ENCODE results near the gene BDH1. TPM values are rescaled to one million over a fixed set of nuclear protein-coding genes. Genes with fewer than 3 reads are reported as not detected.

BDH1 gene
- total RNA-seq, 1 experiment from 2014 or later = 38.6 TPM

DNA sequence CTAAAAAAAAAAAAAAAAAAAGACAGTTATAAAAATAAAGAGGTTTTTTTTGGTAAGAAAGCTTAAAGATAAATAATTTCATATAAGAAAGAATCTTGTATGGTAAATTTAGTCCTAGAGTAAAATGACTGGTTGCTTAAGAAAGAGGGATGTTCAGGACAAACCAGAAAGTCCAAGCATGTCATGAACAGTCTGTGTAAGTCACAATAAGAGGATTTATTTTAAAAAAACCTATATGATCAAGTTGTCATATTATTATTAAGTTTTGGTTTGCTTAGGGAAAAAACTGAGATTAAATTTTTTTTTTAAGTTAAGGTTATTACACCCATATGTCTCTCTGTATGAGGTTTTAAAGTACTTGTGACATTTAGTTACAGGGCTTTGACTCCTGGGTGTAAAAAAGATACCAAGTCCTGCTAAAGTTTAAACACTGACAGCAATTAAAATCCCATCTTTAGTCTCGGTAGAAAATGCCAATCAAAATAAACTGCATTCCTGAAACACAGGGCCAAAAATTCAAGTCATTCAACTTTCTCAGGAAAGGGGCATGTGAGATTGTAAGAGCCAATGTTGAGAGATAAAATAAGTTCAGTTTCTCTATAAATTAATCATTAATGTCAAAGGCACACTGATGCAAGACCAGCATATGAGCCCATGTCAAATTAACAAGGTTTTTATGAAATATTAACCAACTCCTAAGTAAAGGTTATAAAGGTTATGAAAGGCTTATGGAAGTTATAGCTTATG, 8.5 kb upstream of the BDH1 start:
- Mint-ChIP-seq H3K9me3 (ENCODE audit: unreplicated experiment) (peaks cover 15% of the 10 kb centered on the region), H3K27ac (ENCODE audit: low read depth, unreplicated experiment) (no peak overlapping the region), H3K36me3 (ENCODE audit: insufficient read depth, unreplicated experiment) (no peaks in the 10 kb centered on the region), H3K27me3 (ENCODE audit: insufficient read depth, unreplicated experiment) (peaks cover 17% of the 10 kb centered on the region), H3K4me1 (ENCODE audit: insufficient read depth, unreplicated experiment) (no peaks in the 10 kb centered on the region), H3K4me3 (ENCODE audit: unreplicated experiment) (no peak overlapping the region)
- TF ChIP-seq, protein P1, sequence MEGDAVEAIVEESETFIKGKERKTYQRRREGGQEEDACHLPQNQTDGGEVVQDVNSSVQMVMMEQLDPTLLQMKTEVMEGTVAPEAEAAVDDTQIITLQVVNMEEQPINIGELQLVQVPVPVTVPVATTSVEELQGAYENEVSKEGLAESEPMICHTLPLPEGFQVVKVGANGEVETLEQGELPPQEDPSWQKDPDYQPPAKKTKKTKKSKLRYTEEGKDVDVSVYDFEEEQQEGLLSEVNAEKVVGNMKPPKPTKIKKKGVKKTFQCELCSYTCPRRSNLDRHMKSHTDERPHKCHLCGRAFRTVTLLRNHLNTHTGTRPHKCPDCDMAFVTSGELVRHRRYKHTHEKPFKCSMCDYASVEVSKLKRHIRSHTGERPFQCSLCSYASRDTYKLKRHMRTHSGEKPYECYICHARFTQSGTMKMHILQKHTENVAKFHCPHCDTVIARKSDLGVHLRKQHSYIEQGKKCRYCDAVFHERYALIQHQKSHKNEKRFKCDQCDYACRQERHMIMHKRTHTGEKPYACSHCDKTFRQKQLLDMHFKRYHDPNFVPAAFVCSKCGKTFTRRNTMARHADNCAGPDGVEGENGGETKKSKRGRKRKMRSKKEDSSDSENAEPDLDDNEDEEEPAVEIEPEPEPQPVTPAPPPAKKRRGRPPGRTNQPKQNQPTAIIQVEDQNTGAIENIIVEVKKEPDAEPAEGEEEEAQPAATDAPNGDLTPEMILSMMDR (IDR thresholded peaks at IDR 0.05; ENCODE audit: unreplicated experiment) = no peak
- BruUV-seq (replicated peaks) = no TSS peak
- peak; percentile 26 for DNase-seq (ENCODE audit: unreplicated experiment)
- ChIA-PET CTCF (interaction anchor here (0.6 kb wide), 1 partner anchor 561 kb away, joined by 3 read pairs; no protein-coding TSS in a partner anchor), POLR2A (interaction anchor here (1.1 kb wide), 1 partner anchor 28 kb away, joined by 3 read pairs; no protein-coding TSS in a partner anchor)
- intact Hi-C loops (cut with micrococcal nuclease) = no loop called here

DNA sequence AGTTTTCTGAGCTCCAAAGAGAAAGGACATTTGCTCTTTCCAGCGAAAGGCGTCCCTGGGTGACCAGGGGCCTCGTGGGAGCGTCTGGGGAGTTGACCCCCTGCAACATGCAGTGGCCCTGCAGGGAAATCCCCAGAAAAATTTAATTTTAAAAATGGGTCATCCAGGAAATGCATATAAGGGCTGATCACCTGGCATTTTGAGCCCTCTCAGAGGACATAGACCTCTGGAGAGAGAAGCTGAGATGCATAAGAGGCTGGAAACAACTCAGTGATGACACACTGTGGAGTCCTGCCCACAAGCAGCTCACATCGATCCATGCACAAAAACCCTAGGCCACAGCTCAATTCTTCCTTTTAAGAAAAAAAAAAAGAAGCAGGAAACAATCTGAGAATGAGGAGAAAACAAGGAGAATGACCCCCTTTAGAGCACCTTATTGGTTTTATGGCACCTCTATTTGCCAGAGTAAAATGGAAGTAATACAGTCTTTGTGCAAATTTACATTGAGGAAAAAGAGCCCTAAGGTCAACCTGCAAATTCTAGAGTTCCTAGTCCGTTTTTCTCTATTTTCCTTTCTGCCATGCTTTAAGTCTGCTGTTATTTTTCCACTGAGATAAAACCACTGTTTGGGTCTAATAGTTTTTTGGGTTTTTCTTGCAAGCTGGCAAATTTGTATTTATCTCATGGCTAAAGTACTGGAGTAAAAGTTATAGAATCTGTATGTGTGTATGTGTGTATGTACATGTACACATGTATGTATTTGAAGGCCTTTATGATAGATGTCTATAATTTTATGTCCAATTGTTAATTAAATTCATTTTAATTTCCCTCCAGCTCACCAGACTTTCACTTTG, 6.9 kb upstream of the BDH1 start:
- CTCF ChIA-PET = interaction anchor here (0.6 to 1.5 kb wide), 2 partner anchors 37 kb away, joined by 3 to 6 read pairs; no protein-coding TSS in a partner anchor
- intact Hi-C loops (cut with micrococcal nuclease) = no loop called here
- no TSS peak for BruUV-seq (replicated peaks)
- H3K27me3 Mint-ChIP-seq (ENCODE audit: insufficient read depth, unreplicated experiment) = peaks cover 18% of the 10 kb centered on the region
- no peak overlapping the region for H3K27ac Mint-ChIP-seq (ENCODE audit: low read depth, unreplicated experiment)
- no peak for DNase-seq (ENCODE audit: unreplicated experiment)
- peaks cover 15% of the 10 kb centered on the region for H3K9me3 Mint-ChIP-seq (ENCODE audit: unreplicated experiment)
- H3K36me3 Mint-ChIP-seq (ENCODE audit: insufficient read depth, unreplicated experiment) = no peaks in the 10 kb centered on the region
- no peak overlapping the region for H3K4me3 Mint-ChIP-seq (ENCODE audit: unreplicated experiment)
- POLR2A ChIA-PET = no interaction called here
- TF ChIP-seq, protein P1 (IDR thresholded peaks at IDR 0.05; ENCODE audit: unreplicated experiment) = no peak
- no peaks in the 10 kb centered on the region for H3K4me1 Mint-ChIP-seq (ENCODE audit: insufficient read depth, unreplicated experiment)

DNA sequence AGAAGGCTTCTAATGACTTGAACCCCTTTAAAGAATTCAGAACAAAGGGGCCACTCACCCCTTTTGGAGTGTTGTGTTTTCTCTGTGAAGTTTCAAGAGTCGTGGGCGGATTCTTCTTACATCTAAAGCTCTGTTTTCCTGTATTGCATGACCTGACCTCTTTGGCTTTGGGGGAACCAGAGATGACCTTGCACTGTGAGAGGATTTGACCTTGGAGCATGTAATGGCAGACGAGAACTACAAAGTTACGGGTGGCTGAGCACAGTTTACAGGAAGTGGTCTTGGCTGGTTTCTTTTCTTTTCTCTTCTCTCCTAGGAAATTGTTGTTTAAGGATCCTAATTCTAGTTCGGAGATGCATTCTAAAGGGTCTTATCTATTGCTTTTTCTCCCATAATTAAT, 6.2 kb upstream of the BDH1 start:
- no peak overlapping the region for H3K27ac Mint-ChIP-seq (ENCODE audit: low read depth, unreplicated experiment)

More for the DNA sequence above, 6.2 kb upstream of the BDH1 start:
- intact Hi-C loops (cut with micrococcal nuclease) = no loop called here
- BruUV-seq (replicated peaks) = no TSS peak
- Mint-ChIP-seq H3K27me3 (ENCODE audit: insufficient read depth, unreplicated experiment) (peaks cover 25% of the 10 kb centered on the region), H3K36me3 (ENCODE audit: insufficient read depth, unreplicated experiment) (no peaks in the 10 kb centered on the region), H3K4me1 (ENCODE audit: insufficient read depth, unreplicated experiment) (peaks cover 3% of the 10 kb centered on the region), H3K9me3 (ENCODE audit: unreplicated experiment) (peaks cover 15% of the 10 kb centered on the region), H3K4me3 (ENCODE audit: unreplicated experiment) (no peak overlapping the region)
- POLR2A ChIA-PET = no interaction called here
- CTCF ChIA-PET = interaction anchor here (0.6 to 1.5 kb wide), 2 partner anchors 37 to 38 kb away, joined by 3 to 6 read pairs; no protein-coding TSS in a partner anchor
- TF ChIP-seq, protein P1 (IDR thresholded peaks at IDR 0.05; ENCODE audit: unreplicated experiment) = no peak
- DNase-seq (ENCODE audit: unreplicated experiment) = no peak
